ENCODE data around the gene SMYD3. TPM values are rescaled to one million over a fixed set of nuclear protein-coding genes. Genes with fewer than 3 reads are reported as not detected.
A peak's percentile ranks its signal among the peaks of the same experiment; 100 is the strongest.

SMYD3 gene
- total and polyA plus RNA-seq, 9 of the 15 experiments (the other 6 are each of a cell fraction or from before 2014, with no cell fraction given): 128 to 440 (median 197) TPM

DNA sequence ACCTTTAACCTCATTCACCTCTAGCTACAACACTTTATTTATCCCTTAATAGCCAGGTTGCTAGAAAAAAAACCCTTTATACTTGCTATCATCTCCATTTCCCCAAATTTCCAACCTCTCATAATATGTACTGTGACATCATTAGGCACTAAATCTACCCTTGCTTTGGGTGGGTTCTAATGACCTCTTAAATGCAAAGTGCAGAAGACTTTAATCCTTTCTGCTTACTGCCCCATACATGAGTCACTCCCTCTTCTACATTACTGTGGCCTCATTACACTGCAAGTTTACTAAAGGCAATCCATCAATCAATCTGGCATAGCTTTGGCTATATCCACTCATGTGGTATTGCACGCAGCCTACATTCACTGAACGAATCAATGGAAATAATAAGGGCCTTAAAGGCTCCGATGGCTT is 353.3 kb downstream of the SMYD3 start:
- H3K4me1 ChIP-seq (replicated peaks in 1 of 2; ENCODE audit: control insufficient read depth in 2 of 2, insufficient read depth in 2 of 2, low read length in 2 of 2): peaks cover 11 to 63% of the 10 kb centered on the region in 2 experiments
- no peaks in the 10 kb centered on the region for H3K36me3 ChIP-seq (ENCODE audit: control insufficient read depth, insufficient read depth, low read length)
- no peaks in the 10 kb centered on the region for H4K20me1 ChIP-seq (replicated peaks; ENCODE audit: control insufficient read depth, insufficient read depth, low read length)
- WGBS (ENCODE audit: insufficient coverage, low coverage, missing lambda C conversion rate): 13% methylated on average over 3 of the region's 3 CpGs
- H3K9me1 ChIP-seq (ENCODE audit: control insufficient read depth, insufficient read depth, low read length): no peaks in the 10 kb centered on the region
- DNase-seq (ENCODE audit: extremely low read depth in 1 of 4, low spot score in 3 of 4) (peak in 3 of 4 experiments; percentile 27 to 80 (median 72)), FAIRE-seq (peak; percentile 69), ATAC-seq (peak; percentile 76)
- H3K4me3 ChIP-seq: no peak overlapping the region
- peak overlapping the region; percentile 48 for H3K4me2 ChIP-seq (ENCODE audit: insufficient read depth, low read length)
- intact Hi-C loops (cut with micrococcal nuclease) (loop anchor here (1.0 to 5.0 kb wide), 2 partner anchors 16 to 63 kb away; no protein-coding TSS in a partner anchor), in situ Hi-C loops (cut with MboI) (no loop called here)
- peaks cover under 1% of the 10 kb centered on the region; the same call in 1 of the 2 replicates for H3K9me3 ChIP-seq (replicated peaks; ENCODE audit: control insufficient read depth, insufficient read depth, low read depth, low read length)
- H3K27me3 ChIP-seq (ENCODE audit: control insufficient read depth in 2 of 2, insufficient read depth in 2 of 2, low read length in 2 of 2): no peaks in the 10 kb centered on the region
- H3K27ac ChIP-seq (ENCODE audit: extremely low read depth, low read depth, low read length): peak overlapping the region; percentile 80
- peak overlapping the region; percentile 48; the same call in 1 of the 2 replicates for H2AFZ ChIP-seq (ENCODE audit: low read depth, low read length)
- POLR2A ChIA-PET: interaction anchor here (0.7 to 2.3 kb wide), 8 partner anchors 9 to 60 kb away, joined by 3 to 17 read pairs (median 5); no protein-coding TSS in a partner anchor
- peaks cover 23% of the 10 kb centered on the region for H3K79me2 ChIP-seq (ENCODE audit: control insufficient read depth, insufficient read depth, low read length)
- no TSS peak for BruUV-seq (replicated peaks)
- peak overlapping the region in 1 of 2 experiments; percentile 26; a peak in 1 of 4 replicates for H3K9ac ChIP-seq (ENCODE audit: insufficient read depth in 1 of 2, low read depth in 2 of 2, low read length in 2 of 2)
- CTCF ChIA-PET (ENCODE audit: low intra/inter-chr PET ratio): no interaction called here
- TF ChIP-seq, protein P1, sequence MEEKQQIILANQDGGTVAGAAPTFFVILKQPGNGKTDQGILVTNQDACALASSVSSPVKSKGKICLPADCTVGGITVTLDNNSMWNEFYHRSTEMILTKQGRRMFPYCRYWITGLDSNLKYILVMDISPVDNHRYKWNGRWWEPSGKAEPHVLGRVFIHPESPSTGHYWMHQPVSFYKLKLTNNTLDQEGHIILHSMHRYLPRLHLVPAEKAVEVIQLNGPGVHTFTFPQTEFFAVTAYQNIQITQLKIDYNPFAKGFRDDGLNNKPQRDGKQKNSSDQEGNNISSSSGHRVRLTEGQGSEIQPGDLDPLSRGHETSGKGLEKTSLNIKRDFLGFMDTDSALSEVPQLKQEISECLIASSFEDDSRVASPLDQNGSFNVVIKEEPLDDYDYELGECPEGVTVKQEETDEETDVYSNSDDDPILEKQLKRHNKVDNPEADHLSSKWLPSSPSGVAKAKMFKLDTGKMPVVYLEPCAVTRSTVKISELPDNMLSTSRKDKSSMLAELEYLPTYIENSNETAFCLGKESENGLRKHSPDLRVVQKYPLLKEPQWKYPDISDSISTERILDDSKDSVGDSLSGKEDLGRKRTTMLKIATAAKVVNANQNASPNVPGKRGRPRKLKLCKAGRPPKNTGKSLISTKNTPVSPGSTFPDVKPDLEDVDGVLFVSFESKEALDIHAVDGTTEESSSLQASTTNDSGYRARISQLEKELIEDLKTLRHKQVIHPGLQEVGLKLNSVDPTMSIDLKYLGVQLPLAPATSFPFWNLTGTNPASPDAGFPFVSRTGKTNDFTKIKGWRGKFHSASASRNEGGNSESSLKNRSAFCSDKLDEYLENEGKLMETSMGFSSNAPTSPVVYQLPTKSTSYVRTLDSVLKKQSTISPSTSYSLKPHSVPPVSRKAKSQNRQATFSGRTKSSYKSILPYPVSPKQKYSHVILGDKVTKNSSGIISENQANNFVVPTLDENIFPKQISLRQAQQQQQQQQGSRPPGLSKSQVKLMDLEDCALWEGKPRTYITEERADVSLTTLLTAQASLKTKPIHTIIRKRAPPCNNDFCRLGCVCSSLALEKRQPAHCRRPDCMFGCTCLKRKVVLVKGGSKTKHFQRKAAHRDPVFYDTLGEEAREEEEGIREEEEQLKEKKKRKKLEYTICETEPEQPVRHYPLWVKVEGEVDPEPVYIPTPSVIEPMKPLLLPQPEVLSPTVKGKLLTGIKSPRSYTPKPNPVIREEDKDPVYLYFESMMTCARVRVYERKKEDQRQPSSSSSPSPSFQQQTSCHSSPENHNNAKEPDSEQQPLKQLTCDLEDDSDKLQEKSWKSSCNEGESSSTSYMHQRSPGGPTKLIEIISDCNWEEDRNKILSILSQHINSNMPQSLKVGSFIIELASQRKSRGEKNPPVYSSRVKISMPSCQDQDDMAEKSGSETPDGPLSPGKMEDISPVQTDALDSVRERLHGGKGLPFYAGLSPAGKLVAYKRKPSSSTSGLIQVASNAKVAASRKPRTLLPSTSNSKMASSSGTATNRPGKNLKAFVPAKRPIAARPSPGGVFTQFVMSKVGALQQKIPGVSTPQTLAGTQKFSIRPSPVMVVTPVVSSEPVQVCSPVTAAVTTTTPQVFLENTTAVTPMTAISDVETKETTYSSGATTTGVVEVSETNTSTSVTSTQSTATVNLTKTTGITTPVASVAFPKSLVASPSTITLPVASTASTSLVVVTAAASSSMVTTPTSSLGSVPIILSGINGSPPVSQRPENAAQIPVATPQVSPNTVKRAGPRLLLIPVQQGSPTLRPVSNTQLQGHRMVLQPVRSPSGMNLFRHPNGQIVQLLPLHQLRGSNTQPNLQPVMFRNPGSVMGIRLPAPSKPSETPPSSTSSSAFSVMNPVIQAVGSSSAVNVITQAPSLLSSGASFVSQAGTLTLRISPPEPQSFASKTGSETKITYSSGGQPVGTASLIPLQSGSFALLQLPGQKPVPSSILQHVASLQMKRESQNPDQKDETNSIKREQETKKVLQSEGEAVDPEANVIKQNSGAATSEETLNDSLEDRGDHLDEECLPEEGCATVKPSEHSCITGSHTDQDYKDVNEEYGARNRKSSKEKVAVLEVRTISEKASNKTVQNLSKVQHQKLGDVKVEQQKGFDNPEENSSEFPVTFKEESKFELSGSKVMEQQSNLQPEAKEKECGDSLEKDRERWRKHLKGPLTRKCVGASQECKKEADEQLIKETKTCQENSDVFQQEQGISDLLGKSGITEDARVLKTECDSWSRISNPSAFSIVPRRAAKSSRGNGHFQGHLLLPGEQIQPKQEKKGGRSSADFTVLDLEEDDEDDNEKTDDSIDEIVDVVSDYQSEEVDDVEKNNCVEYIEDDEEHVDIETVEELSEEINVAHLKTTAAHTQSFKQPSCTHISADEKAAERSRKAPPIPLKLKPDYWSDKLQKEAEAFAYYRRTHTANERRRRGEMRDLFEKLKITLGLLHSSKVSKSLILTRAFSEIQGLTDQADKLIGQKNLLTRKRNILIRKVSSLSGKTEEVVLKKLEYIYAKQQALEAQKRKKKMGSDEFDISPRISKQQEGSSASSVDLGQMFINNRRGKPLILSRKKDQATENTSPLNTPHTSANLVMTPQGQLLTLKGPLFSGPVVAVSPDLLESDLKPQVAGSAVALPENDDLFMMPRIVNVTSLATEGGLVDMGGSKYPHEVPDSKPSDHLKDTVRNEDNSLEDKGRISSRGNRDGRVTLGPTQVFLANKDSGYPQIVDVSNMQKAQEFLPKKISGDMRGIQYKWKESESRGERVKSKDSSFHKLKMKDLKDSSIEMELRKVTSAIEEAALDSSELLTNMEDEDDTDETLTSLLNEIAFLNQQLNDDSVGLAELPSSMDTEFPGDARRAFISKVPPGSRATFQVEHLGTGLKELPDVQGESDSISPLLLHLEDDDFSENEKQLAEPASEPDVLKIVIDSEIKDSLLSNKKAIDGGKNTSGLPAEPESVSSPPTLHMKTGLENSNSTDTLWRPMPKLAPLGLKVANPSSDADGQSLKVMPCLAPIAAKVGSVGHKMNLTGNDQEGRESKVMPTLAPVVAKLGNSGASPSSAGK (IDR thresholded peaks at IDR 0.05): no peak
- TF ChIP-seq ZNF76 (CRISPR knock-in tag; IDR thresholded peaks at IDR 0.05; ENCODE audit: borderline replicate concordance) (no peak), ARNT (IDR thresholded peaks at IDR 0.05) (peak; percentile 43 to 51; a peak in 1 of 4 replicates), KLF13 (tag; IDR thresholded peaks at IDR 0.05; ENCODE audit: borderline replicate concordance, low read depth) (no peak), ZNF41 (CRISPR knock-in tag; conservative IDR thresholded peaks at IDR 0.05) (no peak), CBX8 (IDR thresholded peaks at IDR 0.05; ENCODE audit: borderline replicate concordance, extremely low read depth, low read depth, low read length, poor library complexity, severe bottlenecking) (no peak), SREBF1 (IDR thresholded peaks at IDR 0.05; ENCODE audit: borderline replicate concordance, low read depth, low read length) (no peak), ZNF586 (CRISPR knock-in tag; conservative IDR thresholded peaks at IDR 0.05) (no peak)
- TF ChIP-seq, protein P2, sequence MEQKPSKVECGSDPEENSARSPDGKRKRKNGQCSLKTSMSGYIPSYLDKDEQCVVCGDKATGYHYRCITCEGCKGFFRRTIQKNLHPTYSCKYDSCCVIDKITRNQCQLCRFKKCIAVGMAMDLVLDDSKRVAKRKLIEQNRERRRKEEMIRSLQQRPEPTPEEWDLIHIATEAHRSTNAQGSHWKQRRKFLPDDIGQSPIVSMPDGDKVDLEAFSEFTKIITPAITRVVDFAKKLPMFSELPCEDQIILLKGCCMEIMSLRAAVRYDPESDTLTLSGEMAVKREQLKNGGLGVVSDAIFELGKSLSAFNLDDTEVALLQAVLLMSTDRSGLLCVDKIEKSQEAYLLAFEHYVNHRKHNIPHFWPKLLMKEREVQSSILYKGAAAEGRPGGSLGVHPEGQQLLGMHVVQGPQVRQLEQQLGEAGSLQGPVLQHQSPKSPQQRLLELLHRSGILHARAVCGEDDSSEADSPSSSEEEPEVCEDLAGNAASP (IDR thresholded peaks at IDR 0.05): no peak

All from K562 (cell line).